Retinal pigment epithelial cell (primary cell): ENCODE results near the gene PDZD11.
"Not testable (repeated sequence)": the region's sequence is repeated elsewhere in the genome, so short reads cannot be mapped to it uniquely, and the experiment has no call there.

Source experiments
- DNase-seq: peaks from one replicate; pipeline ENCODE4 v3.0.0-alpha.2; 2010; ENCODE audit warnings: low read depth
- H3K4me3 ChIP-seq: 2 replicates; pipeline ENCODE4 v1.5.1; 2011; ENCODE audit warnings: mild to moderate bottlenecking, low read length, control low read depth, moderate library complexity
- CTCF ChIP-seq: conservative IDR thresholded peaks from 2 replicates; pipeline ENCODE4 v1.5.1; 2011; ENCODE audit warnings: low read depth, low read length, control low read depth, inconsistent platforms

PDZD11 gene

GRCh38 chrX:70280573-70280972 is 9.2 kb downstream of the PDZD11 start:
- TF ChIP-seq CTCF, result no peak
- DNase-seq, result no peak
- H3K4me3 ChIP-seq, result no peak overlapping the region

GRCh38 chrX:70279081-70279480 is 10.6 kb downstream of the PDZD11 start:
- H3K4me3 ChIP-seq, result no peak overlapping the region
- no peak for TF ChIP-seq CTCF
- no peak for DNase-seq

- not testable (repeated sequence) for H3K4me3 ChIP-seq
Measured at GRCh38 chrX:70274029-70274428, 15.7 kb downstream of the PDZD11 start.

GRCh38 chrX:70268034-70268433 is 21.7 kb downstream of the PDZD11 start, which contains the start of gene ARR3:
ARR3 (plus strand) TSS chrX:70268334; CDS start chrX:70269386, 1,052 bp downstream.
- no peak for DNase-seq

More at GRCh38 chrX:70274029-70274428, 15.7 kb downstream of the PDZD11 start:
- not testable (repeated sequence) for DNase-seq

GRCh38 chrX:70264784-70265183 is 24.9 kb downstream of the PDZD11 start:
- H3K4me3 ChIP-seq, result no peak overlapping the region
- no peak for DNase-seq
- no peak for TF ChIP-seq CTCF

More at GRCh38 chrX:70268034-70268433, 21.7 kb downstream of the PDZD11 start, which contains the start of gene ARR3:
- H3K4me3 ChIP-seq, result no peak within 1 kb of the TSS
- no peak for TF ChIP-seq CTCF

GRCh38 chrX:70262952-70263567 is 26.7 kb downstream of the PDZD11 start:
- H3K4me3 ChIP-seq, result no peak overlapping the region
- TF ChIP-seq CTCF, result peak; percentile 65
- DNase-seq, result no peak

- no peak for DNase-seq
- no peak for TF ChIP-seq CTCF
- no peak within 1 kb of the TSS for H3K4me3 ChIP-seq
Measured at GRCh38 chrX:70260104-70260503, 29.6 kb downstream of the PDZD11 start, which contains the start of gene P2RY4. P2RY4 (minus strand) TSS chrX:70260204; CDS start chrX:70259624, 580 bp downstream.
